ENCODE results near the gene RAF1. TPM values are rescaled to one million over a fixed set of nuclear protein-coding genes. Genes with fewer than 3 reads are reported as not detected.

RAF1 gene
- total and polyA plus RNA-seq, 2 of the 13 experiments (the other 11 are each of a cell fraction or from before 2014, with no cell fraction given) = 72.2 to 91.4 TPM

- Histone ChIP-seq H3K36me3 (replicated peaks in 1 of 2; ENCODE audit: control insufficient read depth in 1 of 2, insufficient read depth in 2 of 2, low read length in 2 of 2) (peaks cover 1 to 7% of the 10 kb centered on the region in 2 experiments; a peak in 1 of 5 replicates), H3K4me3 (replicated peaks in 1 of 3; ENCODE audit: insufficient read depth in 1 of 3, low read depth in 2 of 3, low read length in 3 of 3) (no peak overlapping the region), H3K27me3 (ENCODE audit: control insufficient read depth in 1 of 2, insufficient read depth in 2 of 2, low read length in 2 of 2) (no peaks in the 10 kb centered on the region), H3K9ac (ENCODE audit: insufficient read depth, low read depth, low read length) (no peak overlapping the region), H3K27ac (ENCODE audit: extremely low read length, insufficient read depth, low read length) (no peak overlapping the region), H4K20me1 (ENCODE audit: insufficient read depth, low read length) (0 out of 2 replicates have a peak, but pooled peaks cover 13% of the 10 kb centered on the region), H3K9me3 (ENCODE audit: low read length) (no peaks in the 10 kb centered on the region), H2AFZ (ENCODE audit: low read length) (no peak overlapping the region), H3K4me2 (ENCODE audit: low read depth, low read length) (no peak overlapping the region), H3K4me1 (ENCODE audit: insufficient read depth, low read length) (peaks cover 5% of the 10 kb centered on the region), H3K79me2 (ENCODE audit: insufficient read depth, low read length) (peaks cover 74% of the 10 kb centered on the region)
- no peak for FAIRE-seq
- intact Hi-C loops (cut with micrococcal nuclease; ENCODE audit: unreplicated experiment) (no loop called here), in situ Hi-C loops (cut with HindIII; ENCODE audit: extremely low pct_ligation_motif_present, low pct_unique_long_range_greater_than_20kb) (no loop called here)
- CTCF ChIA-PET (ENCODE audit: low intra/inter-chr PET ratio, low total read pairs) = no interaction called here
- TF ChIP-seq, protein P1, sequence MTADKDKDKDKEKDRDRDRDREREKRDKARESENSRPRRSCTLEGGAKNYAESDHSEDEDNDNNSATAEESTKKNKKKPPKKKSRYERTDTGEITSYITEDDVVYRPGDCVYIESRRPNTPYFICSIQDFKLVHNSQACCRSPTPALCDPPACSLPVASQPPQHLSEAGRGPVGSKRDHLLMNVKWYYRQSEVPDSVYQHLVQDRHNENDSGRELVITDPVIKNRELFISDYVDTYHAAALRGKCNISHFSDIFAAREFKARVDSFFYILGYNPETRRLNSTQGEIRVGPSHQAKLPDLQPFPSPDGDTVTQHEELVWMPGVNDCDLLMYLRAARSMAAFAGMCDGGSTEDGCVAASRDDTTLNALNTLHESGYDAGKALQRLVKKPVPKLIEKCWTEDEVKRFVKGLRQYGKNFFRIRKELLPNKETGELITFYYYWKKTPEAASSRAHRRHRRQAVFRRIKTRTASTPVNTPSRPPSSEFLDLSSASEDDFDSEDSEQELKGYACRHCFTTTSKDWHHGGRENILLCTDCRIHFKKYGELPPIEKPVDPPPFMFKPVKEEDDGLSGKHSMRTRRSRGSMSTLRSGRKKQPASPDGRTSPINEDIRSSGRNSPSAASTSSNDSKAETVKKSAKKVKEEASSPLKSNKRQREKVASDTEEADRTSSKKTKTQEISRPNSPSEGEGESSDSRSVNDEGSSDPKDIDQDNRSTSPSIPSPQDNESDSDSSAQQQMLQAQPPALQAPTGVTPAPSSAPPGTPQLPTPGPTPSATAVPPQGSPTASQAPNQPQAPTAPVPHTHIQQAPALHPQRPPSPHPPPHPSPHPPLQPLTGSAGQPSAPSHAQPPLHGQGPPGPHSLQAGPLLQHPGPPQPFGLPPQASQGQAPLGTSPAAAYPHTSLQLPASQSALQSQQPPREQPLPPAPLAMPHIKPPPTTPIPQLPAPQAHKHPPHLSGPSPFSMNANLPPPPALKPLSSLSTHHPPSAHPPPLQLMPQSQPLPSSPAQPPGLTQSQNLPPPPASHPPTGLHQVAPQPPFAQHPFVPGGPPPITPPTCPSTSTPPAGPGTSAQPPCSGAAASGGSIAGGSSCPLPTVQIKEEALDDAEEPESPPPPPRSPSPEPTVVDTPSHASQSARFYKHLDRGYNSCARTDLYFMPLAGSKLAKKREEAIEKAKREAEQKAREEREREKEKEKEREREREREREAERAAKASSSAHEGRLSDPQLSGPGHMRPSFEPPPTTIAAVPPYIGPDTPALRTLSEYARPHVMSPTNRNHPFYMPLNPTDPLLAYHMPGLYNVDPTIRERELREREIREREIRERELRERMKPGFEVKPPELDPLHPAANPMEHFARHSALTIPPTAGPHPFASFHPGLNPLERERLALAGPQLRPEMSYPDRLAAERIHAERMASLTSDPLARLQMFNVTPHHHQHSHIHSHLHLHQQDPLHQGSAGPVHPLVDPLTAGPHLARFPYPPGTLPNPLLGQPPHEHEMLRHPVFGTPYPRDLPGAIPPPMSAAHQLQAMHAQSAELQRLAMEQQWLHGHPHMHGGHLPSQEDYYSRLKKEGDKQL (CRISPR knock-in tag; IDR thresholded peaks at IDR 0.05; ENCODE audit: low read depth) = no peak
- TF ChIP-seq KDM2A (CRISPR knock-in tag; IDR thresholded peaks at IDR 0.05; ENCODE audit: borderline replicate concordance, low read depth) (no peak), TEAD3 (CRISPR knock-in tag; optimal IDR thresholded peaks at IDR 0.05; ENCODE audit: borderline replicate concordance) (no peak), ZMAT3 (CRISPR knock-in tag; conservative IDR thresholded peaks at IDR 0.05) (no peak)
- POLR2A ChIA-PET = no interaction called here
- 64% methylated on average over 1 of the region's 1 CpG for WGBS (ENCODE audit: low lambda C conversion rate)
- no peak for ATAC-seq
- TSS peak; percentile 38 for BruUV-seq (replicated peaks)
- DNase-seq (ENCODE audit: low spot score) = no peak
These were observed 25.8 kb downstream of the RAF1 start for GRCh38 chr3:12638105-12638504.
